HEK293 (cell line): ENCODE results near the gene MRPS22.

Experiments used
- BCL11A ChIP-seq: fragments of 450-650 bp; formaldehyde crosslinking; IDR thresholded peaks from 2 replicates; pipeline ENCODE4 v1.5.1; 2016; ENCODE audit warnings: low read depth, missing biosample characterization, missing genetic modification characterization
- BCL11B ChIP-seq: fragments of 450-650 bp; formaldehyde crosslinking; IDR thresholded peaks from 2 replicates; pipeline ENCODE4 v1.5.1; 2016; ENCODE audit warnings: low read depth, missing biosample characterization, missing genetic modification characterization
- GLIS1 ChIP-seq: fragments of 450-650 bp; formaldehyde crosslinking; IDR thresholded peaks from 2 replicates; pipeline ENCODE4 v1.5.1; 2016; ENCODE audit warnings: missing biosample characterization, missing genetic modification characterization
- HOXA7 ChIP-seq: sonication (generic); formaldehyde crosslinking; IDR thresholded peaks from 2 replicates; pipeline ENCODE4 v1.8.1; 2022; ENCODE audit warnings: missing genetic modification reagents, borderline replicate concordance
- INSM2 ChIP-seq: fragments of 450-650 bp; formaldehyde crosslinking; IDR thresholded peaks from 2 replicates; pipeline ENCODE4 v1.5.1; 2016; ENCODE audit warnings: missing biosample characterization, missing genetic modification characterization
- MZF1 ChIP-seq: fragments of 450-650 bp; formaldehyde crosslinking; IDR thresholded peaks from 2 replicates; pipeline ENCODE4 v1.5.1; 2017; ENCODE audit warnings: missing biosample characterization, missing genetic modification characterization, borderline replicate concordance
- PATZ1 ChIP-seq: fragments of 450-650 bp; formaldehyde crosslinking; IDR thresholded peaks from 2 replicates; pipeline ENCODE4 v1.5.1; 2016; ENCODE audit warnings: missing biosample characterization, missing genetic modification characterization
- PBX3 ChIP-seq: sonication (generic); formaldehyde crosslinking; IDR thresholded peaks from 2 replicates; pipeline ENCODE4 v1.8.1; 2022; ENCODE audit warnings: mild to moderate bottlenecking, moderate library complexity, missing genetic modification reagents
- YY1 ChIP-seq: fragments of 450-650 bp; formaldehyde crosslinking; IDR thresholded peaks from 2 replicates; pipeline ENCODE4 v1.5.1; 2018; ENCODE audit warnings: missing biosample characterization, missing genetic modification characterization
- ZBTB17 ChIP-seq: fragments of 450-650 bp; formaldehyde crosslinking; IDR thresholded peaks from 2 replicates; pipeline ENCODE4 v1.5.1; 2016; ENCODE audit warnings: missing biosample characterization, missing genetic modification characterization
- ZBTB6 ChIP-seq: fragments of 450-650 bp; formaldehyde crosslinking; IDR thresholded peaks from 2 replicates; pipeline ENCODE4 v1.5.1; 2017; ENCODE audit warnings: missing biosample characterization, missing genetic modification characterization
- ZBTB8A ChIP-seq: fragments of 450-650 bp; formaldehyde crosslinking; IDR thresholded peaks from 2 replicates; pipeline ENCODE4 v1.5.1; 2016; ENCODE audit warnings: missing biosample characterization, missing genetic modification characterization
- ZFHX2 ChIP-seq: fragments of 450-650 bp; formaldehyde crosslinking; conservative IDR thresholded peaks from 2 replicates; pipeline ENCODE4 v1.5.1; 2016; ENCODE audit warnings: missing biosample characterization, missing genetic modification characterization
- ZFP37 ChIP-seq: fragments of 450-650 bp; formaldehyde crosslinking; IDR thresholded peaks from 2 replicates; pipeline ENCODE4 v1.5.1; 2016; ENCODE audit warnings: missing biosample characterization, missing genetic modification characterization
- ZNF114 ChIP-seq: fragments of 450-650 bp; formaldehyde crosslinking; IDR thresholded peaks from 2 replicates; pipeline ENCODE4 v1.5.0; 2017; ENCODE audit warnings: missing biosample characterization, missing genetic modification characterization
- ZNF132 ChIP-seq: fragments of 450-650 bp; formaldehyde crosslinking; IDR thresholded peaks from 2 replicates; pipeline ENCODE4 v1.5.1; 2017; ENCODE audit warnings: missing biosample characterization, missing genetic modification characterization, borderline replicate concordance
- ZNF157 ChIP-seq: fragments of 450-650 bp; formaldehyde crosslinking; IDR thresholded peaks from 2 replicates; pipeline ENCODE4 v1.5.1; 2016; ENCODE audit warnings: missing biosample characterization, missing genetic modification characterization
- ZNF18 ChIP-seq: fragments of 450-650 bp; formaldehyde crosslinking; IDR thresholded peaks from 2 replicates; pipeline ENCODE4 v1.5.1; 2016; ENCODE audit warnings: missing biosample characterization, missing genetic modification characterization
- ZNF202 ChIP-seq: fragments of 450-650 bp; formaldehyde crosslinking; IDR thresholded peaks from 2 replicates; pipeline ENCODE4 v1.5.1; 2016; ENCODE audit warnings: missing biosample characterization, missing genetic modification characterization, borderline replicate concordance
- ZNF214 ChIP-seq: fragments of 450-650 bp; formaldehyde crosslinking; IDR thresholded peaks from 2 replicates; pipeline ENCODE4 v1.5.1; 2017; ENCODE audit warnings: missing biosample characterization, mild to moderate bottlenecking, missing genetic modification characterization, borderline replicate concordance
- ZNF302 ChIP-seq: fragments of 450-650 bp; formaldehyde crosslinking; IDR thresholded peaks from 2 replicates; pipeline ENCODE4 v1.5.1; 2016; ENCODE audit warnings: missing biosample characterization, missing genetic modification characterization, low read depth
- ZNF335 ChIP-seq: fragments of 450-650 bp; formaldehyde crosslinking; conservative IDR thresholded peaks from 2 replicates; pipeline ENCODE4 v1.5.1; 2016; ENCODE audit warnings: missing biosample characterization, missing genetic modification characterization
- ZNF341 ChIP-seq: fragments of 450-650 bp; formaldehyde crosslinking; IDR thresholded peaks from 2 replicates; pipeline ENCODE4; 2016; ENCODE audit warnings: low read depth, missing biosample characterization, missing genetic modification characterization
- ZNF350 ChIP-seq: fragments of 450-650 bp; formaldehyde crosslinking; IDR thresholded peaks from 2 replicates; pipeline ENCODE4 v1.5.0; 2017; ENCODE audit warnings: missing biosample characterization, mild to moderate bottlenecking, missing genetic modification characterization
- ZNF514 ChIP-seq: fragments of 450-650 bp; formaldehyde crosslinking; IDR thresholded peaks from 2 replicates; pipeline ENCODE4 v1.5.1; 2016; ENCODE audit warnings: missing biosample characterization, missing genetic modification characterization
- ZNF530 ChIP-seq: fragments of 450-650 bp; formaldehyde crosslinking; IDR thresholded peaks from 2 replicates; pipeline ENCODE4 v1.5.1; 2016; ENCODE audit warnings: low read depth, missing biosample characterization, missing genetic modification characterization
- ZNF629 ChIP-seq: fragments of 450-650 bp; formaldehyde crosslinking; IDR thresholded peaks from 2 replicates; pipeline ENCODE4 v1.5.1; 2017; ENCODE audit warnings: missing biosample characterization, missing genetic modification characterization
- ZNF76 ChIP-seq: fragments of 450-650 bp; formaldehyde crosslinking; IDR thresholded peaks from 2 replicates; pipeline ENCODE4; 2016; ENCODE audit warnings: low read depth, missing biosample characterization, missing genetic modification characterization, borderline replicate concordance
- ZNF791 ChIP-seq: fragments of 450-650 bp; formaldehyde crosslinking; IDR thresholded peaks from 2 replicates; pipeline ENCODE4 v1.5.1; 2016; ENCODE audit warnings: missing biosample characterization, missing genetic modification characterization
- ZNF830 ChIP-seq: fragments of 450-650 bp; IDR thresholded peaks from 2 replicates; pipeline ENCODE4 v1.5.0; 2018; ENCODE audit warnings: missing biosample characterization, missing genetic modification characterization, low read depth, mild to moderate bottlenecking, moderate library complexity

MRPS22 gene

DNA sequence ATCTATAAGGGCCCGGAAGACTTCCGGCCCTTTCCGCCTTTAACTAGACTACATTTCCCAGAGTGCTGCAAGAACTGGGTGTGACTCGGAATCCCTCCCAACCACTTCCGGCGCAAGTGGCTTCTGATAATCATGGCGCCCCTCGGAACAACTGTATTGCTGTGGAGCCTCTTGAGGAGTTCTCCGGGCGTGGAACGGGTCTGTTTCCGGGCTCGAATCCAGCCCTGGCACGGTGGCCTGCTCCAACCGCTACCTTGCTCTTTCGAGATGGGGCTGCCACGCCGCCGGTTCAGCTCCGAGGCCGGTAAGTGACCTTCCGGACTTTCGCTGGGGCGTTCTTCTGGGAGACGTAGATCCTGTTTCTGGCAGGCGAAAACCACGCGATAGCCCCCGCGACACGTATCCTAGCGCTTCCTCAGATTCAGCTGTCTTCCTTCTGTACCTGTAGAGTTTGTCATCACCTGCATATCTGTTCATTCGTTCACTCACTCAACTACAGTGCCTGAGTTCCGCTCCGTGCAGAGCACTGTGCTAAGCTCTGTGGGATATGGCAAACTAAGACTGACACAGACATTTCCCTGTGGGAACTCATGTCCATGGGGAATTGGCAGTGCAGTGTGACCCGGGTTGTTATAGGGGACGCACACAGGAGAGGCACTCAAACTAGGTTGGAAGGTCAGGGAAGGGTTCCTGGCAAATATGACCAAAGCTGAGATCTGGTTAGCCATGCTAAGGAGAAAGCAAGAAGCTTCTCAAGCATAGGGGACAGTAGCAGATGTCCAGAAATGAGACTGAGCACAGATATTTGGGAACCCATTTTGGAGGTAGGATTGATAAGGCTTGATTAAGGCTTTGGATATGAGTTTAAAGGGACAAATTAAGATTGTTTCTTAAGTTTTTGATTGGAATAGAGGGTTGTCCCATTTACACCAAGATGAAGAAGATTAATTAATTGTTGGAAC, at the start of gene MRPS22 (continued):
- TF ChIP-seq INSM2 (tag by site-specific recombination) (no peak), ZNF530 (tag by site-specific recombination) (no peak), YY1 (tag by site-specific recombination) (peak; percentile 54), ZNF302 (no peak), GLIS1 (tag by site-specific recombination) (no peak), MZF1 (no peak), BCL11A (tag by site-specific recombination) (no peak), ZNF132 (tag by site-specific recombination) (no peak), ZNF202 (tag by site-specific recombination) (no peak), ZNF514 (no peak), ZNF335 (0 out of 2 replicates have a peak, but pooled peaks have one; percentile 41), ZNF214 (tag by site-specific recombination) (no peak), ZBTB8A (tag by site-specific recombination) (no peak; the same call in 1 of the 2 replicates), ZNF18 (no peak), ZNF157 (tag by site-specific recombination) (no peak), PBX3 (CRISPR knock-in tag) (no peak), ZNF76 (tag by site-specific recombination) (peak; percentile 67), ZBTB6 (tag by site-specific recombination) (no peak), ZNF114 (tag by site-specific recombination) (no peak), PATZ1 (tag by site-specific recombination) (no peak), ZFP37 (tag by site-specific recombination) (no peak; the same call in 1 of the 2 replicates), ZNF629 (0 out of 2 replicates have a peak, but pooled peaks have one; percentile 21), HOXA7 (no peak), BCL11B (tag by site-specific recombination) (no peak), ZBTB17 (tag by site-specific recombination) (peak; percentile 76), ZNF830 (tag by site-specific recombination) (no peak), ZNF791 (tag by site-specific recombination) (no peak), ZFHX2 (tag by site-specific recombination) (no peak), ZNF341 (tag by site-specific recombination) (no peak), ZNF350 (tag by site-specific recombination) (no peak)
